Fibroblast of skin of left biceps (primary cell): ENCODE measurements around the gene KLHL29.

Source experiments
- DNase-seq, 2 experiments: peaks; one replicate each; pipeline ENCODE4 v3.0.0-alpha.2; 2013; ENCODE audit warnings: low read depth in 2 of 2

KLHL29 gene

GRCh38 chr2:23695890-23696751, 311.1 kb downstream of the KLHL29 start:
- DNase-seq = no peak

GRCh38 chr2:23696752-23697045, 311.7 kb downstream of the KLHL29 start:
- no peak for DNase-seq

- no peak for DNase-seq
These were observed 312.5 kb downstream of the KLHL29 start for GRCh38 chr2:23697256-23698075.

- no peak for DNase-seq
These were observed 313.2 kb downstream of the KLHL29 start for GRCh38 chr2:23698116-23698693.

- DNase-seq = no peak
These were observed 314.0 kb downstream of the KLHL29 start for GRCh38 chr2:23698721-23699579.

GRCh38 chr2:23699580-23699925, 314.6 kb downstream of the KLHL29 start:
- no peak for DNase-seq

GRCh38 chr2:23700627-23701026, 315.6 kb downstream of the KLHL29 start:
- no peak for DNase-seq

GRCh38 chr2:23703037-23703582, 318.1 kb downstream of the KLHL29 start:
- DNase-seq = no peak

- no peak for DNase-seq
These were observed 318.8 kb downstream of the KLHL29 start for GRCh38 chr2:23703583-23704385.

- no peak for DNase-seq
These were observed 321.0 kb downstream of the KLHL29 start for GRCh38 chr2:23705771-23706612.

- DNase-seq = no peak
These were observed 321.7 kb downstream of the KLHL29 start for GRCh38 chr2:23706613-23707078.

GRCh38 chr2:23707096-23707495, 322.1 kb downstream of the KLHL29 start:
- no peak for DNase-seq

- no peak for DNase-seq
These were observed 323.8 kb downstream of the KLHL29 start for GRCh38 chr2:23708771-23709170.

- DNase-seq = no peak
These were observed 324.3 kb downstream of the KLHL29 start for GRCh38 chr2:23709311-23709710.

GRCh38 chr2:23711979-23712755, 327.2 kb downstream of the KLHL29 start:
- DNase-seq = no peak

- DNase-seq = no peak
These were observed 327.8 kb downstream of the KLHL29 start for GRCh38 chr2:23712756-23713151.

- DNase-seq = no peak
These were observed 328.4 kb downstream of the KLHL29 start for GRCh38 chr2:23713351-23713750.

GRCh38 chr2:23718931-23719700, 334.1 kb downstream of the KLHL29 start:
- no peak for DNase-seq
